ENCODE measurements around the gene TWF2.

The TWF2 gene

GRCh38 chr3:52256622-52257021 is 17.7 kb upstream of the TWF2 start:
- no peak for DNase-seq

- DNase-seq: no peak
Observed at GRCh38 chr3:52256159-52256558, 17.2 kb upstream of the TWF2 start.

GRCh38 chr3:52254608-52255007 is 15.7 kb upstream of the TWF2 start:
- DNase-seq: no peak

- peak; percentile 86 for DNase-seq
Observed at GRCh38 chr3:52253314-52254304, 14.7 kb upstream of the TWF2 start.

- peak; percentile 52 for DNase-seq
Observed at GRCh38 chr3:52250122-52250521, 11.2 kb upstream of the TWF2 start.

GRCh38 chr3:52249683-52250082 is 10.7 kb upstream of the TWF2 start:
- DNase-seq: peak; percentile 49

- peak; percentile 57 for DNase-seq
Observed at GRCh38 chr3:52248816-52249547, 10.0 kb upstream of the TWF2 start.

- peak; percentile 53 for DNase-seq
Observed at GRCh38 chr3:52248165-52248541, 9.2 kb upstream of the TWF2 start.

- peak; percentile 49 for DNase-seq
Observed at GRCh38 chr3:52247409-52248164, 8.6 kb upstream of the TWF2 start.

- peak; percentile 63 for DNase-seq
Observed at GRCh38 chr3:52246728-52247408, 7.9 kb upstream of the TWF2 start.

GRCh38 chr3:52246264-52246620 is 7.3 kb upstream of the TWF2 start:
- no peak for DNase-seq

- peak; percentile 76 for DNase-seq
Observed at GRCh38 chr3:52245322-52246263, 6.6 kb upstream of the TWF2 start, which contains the start of gene PPM1M. Gene PPM1M (plus strand): TSS chr3:52245759. CDS start chr3:52245825, 66 bp downstream.

GRCh38 chr3:52243791-52244628 is 5.1 kb upstream of the TWF2 start:
- peak; percentile 72 for DNase-seq

GRCh38 chr3:52242039-52242438 is 3.1 kb upstream of the TWF2 start:
- DNase-seq: no peak

- DNase-seq: no peak
Observed at GRCh38 chr3:52240886-52241370, 2.0 kb upstream of the TWF2 start.

GRCh38 chr3:52240059-52240885 is 1.3 kb upstream of the TWF2 start:
- peak; percentile 78 for DNase-seq

GRCh38 chr3:52238193-52238760 is 681 bp downstream of the TWF2 start:
- DNase-seq: no peak

GRCh38 chr3:52237657-52238172 is 1.2 kb downstream of the TWF2 start:
- DNase-seq: no peak
